Liver (tissue), 9 donors: ENCODE data around the gene CTNNBL1. TPM values are rescaled to one million over a fixed set of nuclear protein-coding genes. Genes with fewer than 3 reads are reported as not detected.

Experiments used
- DNase-seq: peaks from one replicate; pipeline ENCODE4 v3.0.0-alpha.2; 2017; ENCODE audit warnings: low spot score
- H3K27ac ChIP-seq, 2 donors: one replicate each; pipeline ENCODE4 v1.7.0; 2013; ENCODE audit warnings: inconsistent platforms in 2 of 2, low read length in 2 of 2, control low read depth in 1 of 2, low read depth in 1 of 2, mild to moderate bottlenecking in 1 of 2
- H3K27me3 ChIP-seq, 4 donors: one replicate each; pipeline versions ENCODE4 v1.6.1 to v1.7.0; 2013; ENCODE audit warnings: low read length in 3 of 4, inconsistent platforms in 1 of 4, mild to moderate bottlenecking in 1 of 4, moderate library complexity in 1 of 4; ENCODE audit not compliant: control insufficient read depth in 4 of 4, insufficient read depth in 4 of 4
- H3K36me3 ChIP-seq, 4 donors: one replicate each; pipeline versions ENCODE4 v1.6.1 to v1.7.0; 2013; ENCODE audit warnings: low read length in 3 of 4, mild to moderate bottlenecking in 3 of 4, low read depth in 1 of 4, moderate library complexity in 1 of 4; ENCODE audit not compliant: control insufficient read depth in 4 of 4, insufficient read depth in 3 of 4
- H3K4me1 ChIP-seq, 4 donors: one replicate each; pipeline versions ENCODE4 v1.6.1 to v1.7.0; 2013; ENCODE audit warnings: low read length in 3 of 4, mild to moderate bottlenecking in 3 of 4, moderate library complexity in 1 of 4; ENCODE audit not compliant: control insufficient read depth in 4 of 4, insufficient read depth in 4 of 4
- H3K4me3 ChIP-seq, 3 donors: one replicate each; pipeline versions ENCODE4 v1.6.1 to v1.7.0; 2013; ENCODE audit warnings: low read length in 3 of 3, control low read depth in 1 of 3, low read depth in 1 of 3, mild to moderate bottlenecking in 1 of 3
- H3K9ac ChIP-seq, 2 donors: one replicate each; pipeline ENCODE4 v1.7.0; 2013; ENCODE audit warnings: low read length in 2 of 2, mild to moderate bottlenecking in 2 of 2, moderate library complexity in 2 of 2, control low read depth in 1 of 2, low read depth in 1 of 2
- H3K9me3 ChIP-seq, 4 donors: one replicate each; pipeline versions ENCODE4 v1.6.1 to v1.7.0; 2013; ENCODE audit warnings: low read length in 3 of 4; ENCODE audit not compliant: control insufficient read depth in 4 of 4
- ATF3 ChIP-seq: IDR thresholded peaks from 2 replicates; pipeline ENCODE4 v1.6.1; 2016; ENCODE audit warnings: antibody characterized with exemption
- CTCF ChIP-seq: fragments of 150-350 bp; IDR thresholded peaks from 2 replicates; pipeline ENCODE4 v1.5.1; 2017; ENCODE audit warnings: improper control_type of control experiment, low read depth, low read length; ENCODE audit not compliant: missing input control
- EGR1 ChIP-seq, 2 donors: IDR thresholded peaks; 2 replicates each; pipeline ENCODE4 v1.6.1; 2016 to 2018; ENCODE audit warnings: antibody characterized with exemption in 2 of 2, low read depth in 2 of 2
- FOXA1 ChIP-seq: IDR thresholded peaks from 2 replicates; pipeline ENCODE4 v1.6.1; 2016; ENCODE audit warnings: antibody characterized with exemption
- FOXA2 ChIP-seq: IDR thresholded peaks from 2 replicates; pipeline ENCODE4 v1.6.1; 2016; ENCODE audit warnings: antibody characterized with exemption
- GABPA ChIP-seq, 2 donors: IDR thresholded peaks in 1 of 2; conservative IDR thresholded peaks in 1 of 2; 2 replicates each; pipeline ENCODE4 v1.6.1; 2016; ENCODE audit warnings: antibody characterized with exemption in 2 of 2, mild to moderate bottlenecking in 1 of 2, moderate library complexity in 1 of 2
- HNF4A ChIP-seq, 2 donors: conservative IDR thresholded peaks; 2 replicates each; pipeline ENCODE4 v1.6.1; 2016; ENCODE audit warnings: antibody characterized with exemption in 2 of 2, mild to moderate bottlenecking in 2 of 2
- HNF4G ChIP-seq: IDR thresholded peaks from 2 replicates; pipeline ENCODE4 v1.6.1; 2016; ENCODE audit warnings: antibody characterized with exemption
- JUND ChIP-seq, 2 donors: IDR thresholded peaks; 2 replicates each; pipeline ENCODE4 v1.6.1; 2016; ENCODE audit warnings: antibody characterized with exemption in 2 of 2
- MAX ChIP-seq: IDR thresholded peaks from 2 replicates; pipeline ENCODE4 v1.6.1; 2016; ENCODE audit warnings: antibody characterized with exemption
- NR2F2 ChIP-seq: IDR thresholded peaks from 2 replicates; pipeline ENCODE4 v1.6.1; 2016; ENCODE audit warnings: antibody characterized with exemption
- RAD21 ChIP-seq, 2 donors: IDR thresholded peaks; 2 replicates each; pipeline ENCODE4 v1.6.1; 2016; ENCODE audit warnings: antibody characterized with exemption in 2 of 2, mild to moderate bottlenecking in 2 of 2
- REST ChIP-seq: IDR thresholded peaks from 2 replicates; pipeline ENCODE4 v1.6.1; 2016; ENCODE audit warnings: antibody characterized with exemption, mild to moderate bottlenecking
- RXRA ChIP-seq, 2 donors: IDR thresholded peaks; 2 replicates each; pipeline ENCODE4 v1.6.1; 2017 to 2018; ENCODE audit warnings: antibody characterized with exemption in 2 of 2, mild to moderate bottlenecking in 1 of 2
- SP1 ChIP-seq: IDR thresholded peaks from 2 replicates; pipeline ENCODE4 v1.6.1; 2018; ENCODE audit warnings: antibody characterized with exemption, mild to moderate bottlenecking
- TAF1 ChIP-seq: conservative IDR thresholded peaks from 2 replicates; pipeline ENCODE4 v1.6.1; 2016; ENCODE audit warnings: antibody characterized with exemption, mild to moderate bottlenecking
- YY1 ChIP-seq: IDR thresholded peaks from 2 replicates; pipeline ENCODE4 v1.6.1; 2016; ENCODE audit warnings: antibody characterized with exemption, mild to moderate bottlenecking
- ZBTB33 ChIP-seq: IDR thresholded peaks from 2 replicates; pipeline ENCODE4 v1.6.1; 2016; ENCODE audit warnings: antibody characterized with exemption
- WGBS: extraction: QIAGEN DNeasy Blood & Tissue Kit; methylation state at CpG from one replicate; pipeline ENCODE4 v1.1.7; 2013; 5-methylcytosine and 5-hydroxymethylcytosine counted together
- polyA plus RNA-seq, 2 donors: library from polyadenylated mRNA; stranded (reverse) in 1 of 2; unstranded in 1 of 2; fragments of 200-250 nt in 1 of 2; fragments of >200 nt in 1 of 2; fragmentation: Nextera tagmentation in 1 of 2; extraction: Ambion mirVana in 1 of 2; gene quantifications; one replicate each; pipeline versions ENCODE4 v1.2.1 to v1.2.3, GENCODE V29; 2013 to 2015
- total RNA-seq, 2 donors: library from RNA; depleted of rRNA; stranded (reverse); fragments of >200 nt; gene quantifications; one replicate each; pipeline ENCODE4 v1.2.3, GENCODE V29; 2014
- donor health status: healthy.
- donor health status: healthy.
- donor health status: healthy.
- donor health status: healthy.
- donor health status: healthy.

CTNNBL1 gene
- total and polyA plus RNA-seq, 4 donors, result 18.3 to 25.4 (median 20.3) TPM

GRCh38 chr20:37901240-37901639 lies 207.4 kb downstream of the CTNNBL1 start:
- WGBS, result 38% methylated on average over 18 of the region's 18 CpGs
- no peak for TF ChIP-seq ZBTB33
- TF ChIP-seq TAF1, result no peak
- TF ChIP-seq RXRA (IDR thresholded peaks at IDR 0.05), result no peak
- TF ChIP-seq ATF3, result no peak
- Histone ChIP-seq H3K4me3 (no peak overlapping the region), H3K9me3 (no peaks in the 10 kb centered on the region), H3K27ac (no peak overlapping the region), H3K36me3 (no peaks in the 10 kb centered on the region), H3K27me3 (peaks cover 0 to 3% (median 0%) of the 10 kb centered on the region in 4 donors), H3K9ac (no peak overlapping the region), H3K4me1 (peaks cover 3 to 8% (median 5%) of the 10 kb centered on the region in 4 donors)
- no peak for DNase-seq

- Histone ChIP-seq H3K4me1 (peaks cover 3 to 8% (median 5%) of the 10 kb centered on the region in 4 donors), H3K36me3 (no peaks in the 10 kb centered on the region), H3K9me3 (no peaks in the 10 kb centered on the region), H3K27ac (no peak overlapping the region), H3K27me3 (peaks cover 0 to 3% (median 0%) of the 10 kb centered on the region in 4 donors), H3K9ac (no peak overlapping the region), H3K4me3 (no peak overlapping the region)
- 19% methylated on average over 38 of the region's 38 CpGs for WGBS
- TF ChIP-seq FOXA2 (no peak), EGR1 (IDR thresholded peaks at IDR 0.05; ENCODE audit: low read depth in 2 of 2) (peak in 1 of 2 donors; percentile 38), ZBTB33 (no peak), FOXA1 (no peak), TAF1 (no peak), MAX (no peak), HNF4A (conservative IDR thresholded peaks at IDR 0.05) (no peak), GABPA (IDR thresholded peaks at IDR 0.05 in 1 of 2, conservative IDR thresholded peaks at IDR 0.05 in 1 of 2) (no peak), HNF4G (no peak), RXRA (IDR thresholded peaks at IDR 0.05) (no peak), YY1 (no peak), SP1 (no peak), ATF3 (no peak), RAD21 (IDR thresholded peaks at IDR 0.05) (peak; percentile 82 to 91), JUND (IDR thresholded peaks at IDR 0.05) (no peak), CTCF (peak; percentile 51), REST (peak; percentile 85), NR2F2 (no peak)
- DNase-seq, result peak; percentile 54
Observed at GRCh38 chr20:37901654-37902503, 208.0 kb downstream of the CTNNBL1 start.
